Neutrophil (primary cell): Measurements from ENCODE around the gene AVL9.
"Not testable (repeated sequence)": the region's sequence is repeated elsewhere in the genome, so short reads cannot be mapped to it uniquely, and the experiment has no call there.

Experiments
- H3K27ac ChIP-seq: fragments of 200-600 bp; sonication (generic); 2 replicates; pipeline ENCODE4 v1.5.1; 2016; ENCODE audit warnings: mild to moderate bottlenecking, moderate library complexity
- H3K27me3 ChIP-seq: fragments of 200-600 bp; sonication (generic); 2 replicates; pipeline ENCODE4 v1.6.0; 2016; ENCODE audit warnings: mild to moderate bottlenecking
- H3K36me3 ChIP-seq: fragments of 200-600 bp; sonication (generic); 2 replicates; pipeline ENCODE4 v1.5.1; 2017
- H3K4me1 ChIP-seq, 2 experiments: fragments of 200-600 bp in 1 of 2; sonication (generic) in 1 of 2; 1 replicate in 1 of 2; 2 replicates in 1 of 2; pipeline versions ENCODE4 v1.5.1 to v1.6.1; 2013 to 2016; ENCODE audit warnings: low read depth in 1 of 2, low read length in 1 of 2, mild to moderate bottlenecking in 1 of 2, moderate library complexity in 1 of 2; ENCODE audit not compliant: control insufficient read depth in 1 of 2, insufficient read depth in 1 of 2
- H3K4me3 ChIP-seq, 2 experiments: fragments of 200-600 bp in 1 of 2; sonication (generic) in 1 of 2; 1 replicate in 1 of 2; 2 replicates in 1 of 2; pipeline ENCODE4 v1.5.1; 2013 to 2016; ENCODE audit warnings: low read depth in 1 of 2, low read length in 1 of 2, mild to moderate bottlenecking in 1 of 2, moderate library complexity in 1 of 2
- H3K9me3 ChIP-seq: fragments of 200-600 bp; sonication (generic); 2 replicates; pipeline ENCODE4 v1.5.1; 2016
- TF ChIP-seq, protein P1 (sequence below): fragments of 200-600 bp; sonication (generic); IDR thresholded peaks from 2 replicates; pipeline ENCODE4 v1.5.1; 2016; ENCODE audit warnings: antibody characterized with exemption

AVL9 gene

DNA sequence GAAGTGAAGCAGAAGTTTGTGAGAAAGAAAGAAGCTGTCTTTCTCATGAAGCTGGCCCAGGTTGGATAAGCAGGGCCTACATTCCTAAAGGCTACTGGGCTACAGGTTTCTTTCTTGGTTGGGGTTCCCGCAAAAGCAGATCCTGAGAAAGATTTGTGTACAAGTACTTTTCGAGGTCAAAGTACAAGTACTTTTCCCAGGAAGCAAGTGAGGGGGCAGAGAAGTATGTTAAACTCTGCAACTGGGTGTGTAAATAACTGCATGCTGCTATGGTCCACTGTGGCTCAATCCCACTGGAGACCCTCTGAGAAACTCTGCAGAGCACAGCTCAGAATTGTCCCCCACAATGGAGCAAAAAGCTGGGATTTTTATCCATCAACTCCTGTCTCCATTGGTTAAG is 33.8 kb upstream of the AVL9 start:
- H3K36me3 ChIP-seq: no peaks in the 10 kb centered on the region
- H3K27ac ChIP-seq: no peak overlapping the region
- TF ChIP-seq, protein P1, sequence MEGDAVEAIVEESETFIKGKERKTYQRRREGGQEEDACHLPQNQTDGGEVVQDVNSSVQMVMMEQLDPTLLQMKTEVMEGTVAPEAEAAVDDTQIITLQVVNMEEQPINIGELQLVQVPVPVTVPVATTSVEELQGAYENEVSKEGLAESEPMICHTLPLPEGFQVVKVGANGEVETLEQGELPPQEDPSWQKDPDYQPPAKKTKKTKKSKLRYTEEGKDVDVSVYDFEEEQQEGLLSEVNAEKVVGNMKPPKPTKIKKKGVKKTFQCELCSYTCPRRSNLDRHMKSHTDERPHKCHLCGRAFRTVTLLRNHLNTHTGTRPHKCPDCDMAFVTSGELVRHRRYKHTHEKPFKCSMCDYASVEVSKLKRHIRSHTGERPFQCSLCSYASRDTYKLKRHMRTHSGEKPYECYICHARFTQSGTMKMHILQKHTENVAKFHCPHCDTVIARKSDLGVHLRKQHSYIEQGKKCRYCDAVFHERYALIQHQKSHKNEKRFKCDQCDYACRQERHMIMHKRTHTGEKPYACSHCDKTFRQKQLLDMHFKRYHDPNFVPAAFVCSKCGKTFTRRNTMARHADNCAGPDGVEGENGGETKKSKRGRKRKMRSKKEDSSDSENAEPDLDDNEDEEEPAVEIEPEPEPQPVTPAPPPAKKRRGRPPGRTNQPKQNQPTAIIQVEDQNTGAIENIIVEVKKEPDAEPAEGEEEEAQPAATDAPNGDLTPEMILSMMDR: no peak
- no peaks in the 10 kb centered on the region for H3K9me3 ChIP-seq
- H3K4me3 ChIP-seq: no peak overlapping the region
- H3K27me3 ChIP-seq: no peaks in the 10 kb centered on the region
- no peaks in the 10 kb centered on the region for H3K4me1 ChIP-seq

DNA sequence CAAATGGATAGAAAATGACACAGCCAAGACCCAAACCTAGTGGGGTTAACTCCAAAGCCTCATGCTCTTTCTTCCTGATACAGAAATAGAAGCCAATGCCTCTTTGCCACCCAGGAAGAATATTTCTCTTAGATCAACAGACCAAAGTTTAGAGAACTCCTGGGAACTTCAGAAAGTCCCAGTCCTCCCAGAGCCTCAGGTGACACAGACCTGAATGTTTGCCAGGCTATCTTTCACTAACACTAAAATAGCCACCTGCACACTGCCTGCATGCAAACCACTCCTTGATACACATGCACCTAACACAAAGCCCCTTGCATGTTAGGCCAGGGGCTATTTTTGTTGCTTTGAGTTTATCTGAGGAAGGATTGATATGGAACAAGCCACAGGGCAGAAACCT is 32.8 kb upstream of the AVL9 start:
- H3K9me3 ChIP-seq: no peaks in the 10 kb centered on the region
- H3K36me3 ChIP-seq: no peaks in the 10 kb centered on the region
- no peaks in the 10 kb centered on the region for H3K27me3 ChIP-seq
- TF ChIP-seq, protein P1: no peak
- no peak overlapping the region for H3K4me3 ChIP-seq
- no peaks in the 10 kb centered on the region for H3K4me1 ChIP-seq
- H3K27ac ChIP-seq: no peak overlapping the region

DNA sequence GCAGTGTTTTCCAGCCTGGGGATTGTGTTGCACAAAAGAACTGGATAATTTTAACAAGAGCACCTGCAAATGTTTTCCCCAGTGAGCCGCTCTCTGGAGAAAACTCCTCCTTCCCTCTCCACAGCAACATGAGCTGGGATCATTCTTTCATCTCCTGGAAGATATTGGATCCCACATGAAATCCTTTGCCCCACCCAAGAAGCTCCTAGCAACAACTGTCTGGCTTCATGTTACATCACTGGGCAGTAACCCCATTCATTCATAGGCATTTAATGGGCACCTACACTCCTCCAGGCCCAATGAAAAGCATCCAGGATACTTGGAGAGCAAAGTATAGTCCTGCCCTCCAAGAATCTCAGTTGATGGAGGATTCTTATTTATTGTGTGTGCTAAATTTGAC is 32.3 kb upstream of the AVL9 start:
- TF ChIP-seq, protein P1: no peak
- no peaks in the 10 kb centered on the region for H3K4me1 ChIP-seq
- H3K9me3 ChIP-seq: no peaks in the 10 kb centered on the region
- no peaks in the 10 kb centered on the region for H3K27me3 ChIP-seq
- no peak overlapping the region for H3K27ac ChIP-seq
- H3K4me3 ChIP-seq: no peak overlapping the region
- H3K36me3 ChIP-seq: no peaks in the 10 kb centered on the region

DNA sequence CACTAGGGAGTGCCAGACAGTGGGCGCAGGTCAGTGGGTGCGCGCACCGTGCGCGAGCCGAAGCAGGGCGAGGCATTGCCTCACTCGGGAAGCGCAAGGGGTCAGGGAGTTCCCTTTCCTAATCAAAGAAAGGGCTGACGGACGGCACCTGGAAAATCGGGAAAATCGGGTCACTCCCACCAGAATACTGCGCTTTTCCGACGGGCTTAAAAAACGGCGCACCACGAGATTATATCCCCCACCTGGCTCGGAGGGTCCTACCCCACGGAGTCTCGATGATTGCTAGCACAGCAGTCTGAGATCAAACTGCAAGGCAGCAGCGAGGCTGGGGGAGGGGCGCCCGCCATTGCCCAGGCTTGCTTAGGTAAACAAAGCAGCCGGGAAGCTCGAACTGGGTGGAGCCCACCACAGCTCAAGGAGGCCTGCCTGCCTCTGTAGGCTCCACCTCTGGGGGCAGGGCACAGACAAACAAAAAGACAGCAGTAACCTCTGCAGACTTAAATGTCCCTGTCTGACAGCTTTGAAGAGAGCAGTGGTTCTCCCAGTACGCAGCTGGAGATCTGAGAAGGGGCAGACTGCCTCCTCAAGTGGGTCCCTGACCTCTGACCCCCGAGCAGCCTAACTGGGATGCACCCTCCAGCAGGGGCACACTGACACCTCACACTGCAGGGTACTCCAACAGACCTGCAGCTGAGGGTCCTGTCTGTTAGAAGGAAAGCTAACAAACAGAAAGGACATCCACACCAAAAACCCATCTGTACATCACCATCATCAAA is 30.5 kb upstream of the AVL9 start:
- not testable (repeated sequence) for H3K4me3 ChIP-seq, H3K27me3 ChIP-seq, H3K4me1 ChIP-seq

DNA sequence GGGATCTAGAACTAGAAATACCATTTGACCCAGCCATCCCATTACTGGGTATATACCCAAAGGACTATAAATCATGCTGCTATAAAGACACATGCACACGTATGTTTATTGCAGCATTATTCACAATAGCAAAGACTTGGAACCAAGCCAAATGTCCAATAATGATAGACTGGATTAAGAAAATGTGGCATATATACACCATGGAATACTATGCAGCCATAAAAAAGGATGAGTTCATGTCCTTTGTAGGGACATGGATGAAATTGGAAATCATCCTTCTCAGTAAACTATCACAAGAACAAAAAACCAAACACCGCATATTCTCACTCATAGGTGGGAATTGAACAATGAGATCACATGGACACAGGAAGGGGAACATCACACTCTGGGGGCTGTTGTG is 25.3 kb upstream of the AVL9 start:
- H3K36me3 ChIP-seq, H3K27ac ChIP-seq, H3K4me3 ChIP-seq, H3K9me3 ChIP-seq, H3K4me1 ChIP-seq: not testable (repeated sequence)
- H3K27me3 ChIP-seq: peaks cover 13% of the 10 kb centered on the region

More for the DNA sequence above, 30.5 kb upstream of the AVL9 start:
- not testable (repeated sequence) for H3K27ac ChIP-seq, H3K36me3 ChIP-seq, H3K9me3 ChIP-seq

DNA sequence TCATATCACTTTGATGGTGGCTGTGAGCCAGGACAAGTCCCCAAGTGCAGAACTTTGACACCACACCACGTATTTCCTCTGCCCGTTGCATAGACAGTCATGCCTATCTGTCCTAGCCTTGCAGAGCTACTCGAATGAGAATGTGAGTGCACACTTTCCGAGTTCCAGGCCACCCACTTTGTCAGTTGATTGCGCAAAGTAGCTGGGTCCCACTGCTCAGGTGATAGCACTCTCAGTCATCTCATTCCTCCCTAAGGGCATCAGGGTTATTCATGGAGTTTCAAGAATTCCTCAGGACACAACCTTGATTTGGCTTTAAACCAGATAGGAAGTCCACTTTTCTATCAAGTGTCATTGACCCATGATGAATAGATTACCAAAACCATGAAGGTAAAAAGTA is 24.4 kb upstream of the AVL9 start:
- Histone ChIP-seq H3K27me3 (peaks cover 17% of the 10 kb centered on the region), H3K27ac (no peak overlapping the region), H3K36me3 (no peaks in the 10 kb centered on the region), H3K4me1 (no peaks in the 10 kb centered on the region), H3K4me3 (no peak overlapping the region), H3K9me3 (no peaks in the 10 kb centered on the region)
- TF ChIP-seq, protein P1: no peak
